Tibial nerve (tissue), 4 donors: ENCODE measurements around the gene OGN. TPM values are rescaled to one million over a fixed set of nuclear protein-coding genes. Genes with fewer than 3 reads are reported as not detected.

Source experiments
- DNase-seq, 2 donors: peaks; one replicate each; pipeline ENCODE4 v3.0.0-alpha.2; 2019; ENCODE audit warnings: low spot score in 2 of 2
- H3K27ac ChIP-seq, 4 donors: fragments of 200-600 bp; sonication (generic) in 3 of 4; one replicate each; pipeline ENCODE4 v1.5.1; 2017 to 2019; ENCODE audit warnings: mild to moderate bottlenecking in 1 of 4
- H3K27me3 ChIP-seq, 2 donors: fragments of 200-600 bp; sonication (generic) in 1 of 2; one replicate each; pipeline versions ENCODE4 v1.5.1 to v1.6.0; 2017 to 2019
- H3K36me3 ChIP-seq, 3 donors: fragments of 200-600 bp; sonication (generic); one replicate each; pipeline ENCODE4 v1.5.1; 2018 to 2019
- H3K4me1 ChIP-seq, 4 donors: fragments of 200-600 bp; sonication (generic) in 3 of 4; one replicate each; pipeline ENCODE4 v1.5.1; 2017 to 2019
- H3K4me3 ChIP-seq, 4 donors: fragments of 200-600 bp; sonication (generic) in 3 of 4; one replicate each; pipeline ENCODE4 v1.5.1; 2017 to 2019; ENCODE audit warnings: mild to moderate bottlenecking in 1 of 4, moderate library complexity in 1 of 4
- H3K9me3 ChIP-seq, 4 donors: fragments of 200-600 bp; sonication (generic) in 3 of 4; one replicate each; pipeline ENCODE4 v1.5.1; 2017 to 2019
- EP300 ChIP-seq, 2 donors: sonication (generic); formaldehyde crosslinking; IDR thresholded peaks; one replicate each; pipeline ENCODE4 v1.6.1; 2017; ENCODE audit warnings: antibody characterized with exemption in 2 of 2, mild to moderate bottlenecking in 1 of 2
- POLR2A ChIP-seq, 2 donors: fragments of 450-650 bp; IDR thresholded peaks; one replicate each; pipeline ENCODE4 v1.6.1; 2017; ENCODE audit warnings: antibody characterized with exemption in 2 of 2, mild to moderate bottlenecking in 2 of 2, moderate library complexity in 2 of 2
- WGBS, 2 donors: methylation state at CpG; one replicate each; pipeline ENCODE4 v1.1.5; 2018; 5-methylcytosine and 5-hydroxymethylcytosine counted together
- total RNA-seq, 4 donors: library from RNA; depleted of rRNA; stranded (reverse); fragments of >200 nt; gene quantifications; one replicate each; pipeline ENCODE4 v1.1.0, GENCODE V29; 2016
- TF ChIP-seq, protein P1 (sequence below), 5 experiments: fragments of 200-600 bp in 3 of 5; fragments of 450-650 bp in 2 of 5; sonication (generic) in 3 of 5; IDR thresholded peaks; one replicate each; pipeline ENCODE4 v1.5.1; 2016 to 2019; ENCODE audit warnings: antibody characterized with exemption in 5 of 5, mild to moderate bottlenecking in 3 of 5, moderate library complexity in 2 of 5

Gene OGN
- total RNA-seq, 4 donors from 2014 or later = 4.2 to 33.9 (median 18.4) TPM

DNA sequence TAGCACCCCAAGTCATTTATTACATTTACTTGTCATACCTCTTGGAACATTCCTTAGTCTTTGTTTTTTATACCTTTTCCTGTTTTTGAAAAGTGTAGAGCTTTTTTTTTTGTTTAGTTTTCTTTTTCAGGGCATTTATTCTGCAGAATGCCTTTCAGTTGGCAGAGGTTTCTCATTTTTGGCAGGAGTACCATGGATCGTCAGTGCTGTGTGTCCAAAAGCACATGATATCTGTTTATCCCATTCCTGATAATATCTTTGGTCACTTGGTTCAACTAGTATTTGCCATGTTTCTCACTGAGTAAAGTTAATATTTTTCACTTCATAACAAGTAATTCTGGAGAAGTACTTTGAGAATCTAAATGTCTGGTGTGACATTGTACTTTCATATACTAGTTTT is 10.7 kb downstream of the OGN start:
- H3K4me1 ChIP-seq = no peaks in the 10 kb centered on the region
- H3K4me3 ChIP-seq = no peak overlapping the region
- no peak for TF ChIP-seq EP300 (IDR thresholded peaks at IDR 0.05)
- TF ChIP-seq, protein P1, sequence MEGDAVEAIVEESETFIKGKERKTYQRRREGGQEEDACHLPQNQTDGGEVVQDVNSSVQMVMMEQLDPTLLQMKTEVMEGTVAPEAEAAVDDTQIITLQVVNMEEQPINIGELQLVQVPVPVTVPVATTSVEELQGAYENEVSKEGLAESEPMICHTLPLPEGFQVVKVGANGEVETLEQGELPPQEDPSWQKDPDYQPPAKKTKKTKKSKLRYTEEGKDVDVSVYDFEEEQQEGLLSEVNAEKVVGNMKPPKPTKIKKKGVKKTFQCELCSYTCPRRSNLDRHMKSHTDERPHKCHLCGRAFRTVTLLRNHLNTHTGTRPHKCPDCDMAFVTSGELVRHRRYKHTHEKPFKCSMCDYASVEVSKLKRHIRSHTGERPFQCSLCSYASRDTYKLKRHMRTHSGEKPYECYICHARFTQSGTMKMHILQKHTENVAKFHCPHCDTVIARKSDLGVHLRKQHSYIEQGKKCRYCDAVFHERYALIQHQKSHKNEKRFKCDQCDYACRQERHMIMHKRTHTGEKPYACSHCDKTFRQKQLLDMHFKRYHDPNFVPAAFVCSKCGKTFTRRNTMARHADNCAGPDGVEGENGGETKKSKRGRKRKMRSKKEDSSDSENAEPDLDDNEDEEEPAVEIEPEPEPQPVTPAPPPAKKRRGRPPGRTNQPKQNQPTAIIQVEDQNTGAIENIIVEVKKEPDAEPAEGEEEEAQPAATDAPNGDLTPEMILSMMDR (IDR thresholded peaks at IDR 0.05) = no peak
- H3K36me3 ChIP-seq = peaks cover 0 to 11% (median 0%) of the 10 kb centered on the region in 3 donors
- H3K27ac ChIP-seq = peak overlapping the region in 1 of 4 donors; percentile 0
- H3K27me3 ChIP-seq = no peaks in the 10 kb centered on the region
- 29 to 34% methylated on average over 1 of the region's 1 CpG for WGBS, 2 donors
- no peak for DNase-seq
- no peaks in the 10 kb centered on the region for H3K9me3 ChIP-seq

DNA sequence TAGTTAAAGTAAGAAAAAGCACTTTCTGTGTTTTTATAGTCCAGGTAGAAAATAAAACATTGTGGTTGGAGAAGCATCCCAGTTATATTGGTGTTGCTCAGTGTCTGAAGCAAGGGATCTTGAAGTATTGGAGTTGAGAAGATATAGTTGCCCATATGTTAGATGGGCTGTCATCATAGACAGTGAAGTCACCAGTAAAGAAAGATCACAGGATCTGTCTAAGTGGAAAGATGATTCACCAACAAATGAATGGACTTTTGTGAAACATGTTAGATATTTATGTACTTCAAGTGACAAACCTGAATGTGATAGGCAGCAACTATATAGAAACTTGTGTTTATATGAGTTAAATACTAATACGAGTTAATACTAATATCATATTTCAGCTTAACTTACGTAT is 11.7 kb downstream of the OGN start:
- TF ChIP-seq EP300 (IDR thresholded peaks at IDR 0.05) (no peak), POLR2A (IDR thresholded peaks at IDR 0.05) (no peak)
- TF ChIP-seq, protein P1 (IDR thresholded peaks at IDR 0.05) = no peak
- Histone ChIP-seq H3K27me3 (no peaks in the 10 kb centered on the region), H3K4me3 (no peak overlapping the region), H3K36me3 (peaks cover 0 to 8% (median 0%) of the 10 kb centered on the region in 3 donors), H3K9me3 (no peaks in the 10 kb centered on the region), H3K27ac (no peak overlapping the region), H3K4me1 (no peaks in the 10 kb centered on the region)
- no peak for DNase-seq
- 85% methylated on average over 2 of the region's 2 CpGs for WGBS, 2 donors

DNA sequence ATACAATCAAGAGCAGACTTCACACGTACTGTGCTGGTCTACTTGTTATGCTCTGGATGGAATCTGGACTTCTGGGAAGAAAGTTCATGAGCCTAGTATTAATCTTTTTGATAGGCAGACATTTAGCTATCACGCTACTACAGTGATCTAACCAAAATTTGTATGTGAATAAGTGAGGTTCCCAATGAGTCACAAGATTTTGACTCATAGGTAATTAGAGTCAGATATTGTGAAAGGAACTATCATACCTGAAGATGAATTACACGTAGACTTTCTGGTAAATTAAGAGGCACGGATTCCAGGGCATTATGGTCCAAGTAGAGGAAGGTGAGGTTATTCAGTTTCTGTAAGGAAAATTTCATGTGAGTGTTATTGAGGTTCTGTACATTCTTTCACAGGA is 18.4 kb downstream of the OGN start:
- Histone ChIP-seq H3K27me3 (no peaks in the 10 kb centered on the region), H3K9me3 (no peaks in the 10 kb centered on the region), H3K4me3 (no peak overlapping the region), H3K36me3 (no peaks in the 10 kb centered on the region), H3K4me1 (peaks cover 0 to 6% (median 0%) of the 10 kb centered on the region in 4 donors), H3K27ac (peak overlapping the region in 2 of 4 donors; percentile 42 to 52)
- 88 to 89% methylated on average over 4 of the region's 4 CpGs for WGBS, 2 donors
- no peak for DNase-seq
- TF ChIP-seq EP300 (IDR thresholded peaks at IDR 0.05) (no peak), POLR2A (IDR thresholded peaks at IDR 0.05) (no peak)
- TF ChIP-seq, protein P1 (IDR thresholded peaks at IDR 0.05) = no peak

DNA sequence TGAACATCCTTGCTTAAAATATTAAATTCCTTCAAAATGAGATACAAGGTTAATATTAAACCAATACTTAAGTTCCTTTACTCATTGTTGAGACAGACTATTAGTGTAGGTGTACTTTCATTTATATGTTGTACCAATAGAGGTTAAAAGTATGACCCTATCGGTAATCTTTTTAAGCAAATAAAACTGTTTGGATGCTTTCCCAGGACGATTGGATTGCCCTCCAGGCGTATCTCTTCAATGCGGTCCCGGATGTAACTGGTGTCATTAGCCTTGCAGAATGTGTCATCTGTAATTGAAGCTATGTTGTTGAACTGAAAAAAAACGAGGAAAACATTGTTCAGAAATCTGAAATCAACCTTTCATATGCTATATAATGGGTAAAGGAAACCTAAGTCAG is 18.9 kb downstream of the OGN start:
- Histone ChIP-seq H3K27me3 (no peaks in the 10 kb centered on the region), H3K4me3 (no peak overlapping the region), H3K9me3 (no peaks in the 10 kb centered on the region), H3K36me3 (no peaks in the 10 kb centered on the region), H3K4me1 (peaks cover 0 to 6% (median 0%) of the 10 kb centered on the region in 4 donors), H3K27ac (peak overlapping the region in 2 of 4 donors; percentile 42 to 52)
- 51 to 53% methylated on average over 6 of the region's 6 CpGs for WGBS, 2 donors
- TF ChIP-seq POLR2A (IDR thresholded peaks at IDR 0.05) = no peak
- TF ChIP-seq EP300 (IDR thresholded peaks at IDR 0.05) = no peak
- TF ChIP-seq, protein P1 (IDR thresholded peaks at IDR 0.05) = no peak
- no peak for DNase-seq

DNA sequence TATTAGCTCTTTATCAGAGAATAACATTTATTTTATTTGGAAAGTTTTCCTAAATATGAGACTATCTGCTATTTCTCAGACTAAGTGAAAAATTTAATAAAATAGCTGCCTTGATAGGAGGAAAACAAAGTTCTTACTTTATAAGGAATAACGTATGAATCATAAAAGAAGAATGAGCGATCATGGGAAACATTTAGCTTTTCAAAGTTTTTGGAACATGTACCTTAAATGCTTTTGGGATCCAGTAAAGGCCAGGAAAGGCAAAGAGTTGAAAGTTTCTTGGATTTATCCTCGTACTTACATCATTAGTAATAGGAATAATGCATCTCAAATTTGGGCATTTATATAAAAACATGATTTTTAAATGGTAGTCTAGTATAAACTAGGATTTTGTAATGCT is 19.4 kb downstream of the OGN start:
- Histone ChIP-seq H3K9me3 (no peaks in the 10 kb centered on the region), H3K36me3 (no peaks in the 10 kb centered on the region), H3K27me3 (no peaks in the 10 kb centered on the region), H3K4me3 (no peak overlapping the region), H3K4me1 (peaks cover 0 to 6% (median 0%) of the 10 kb centered on the region in 4 donors), H3K27ac (peak overlapping the region in 2 of 4 donors; percentile 42 to 52)
- TF ChIP-seq POLR2A (IDR thresholded peaks at IDR 0.05) (no peak), EP300 (IDR thresholded peaks at IDR 0.05) (no peak)
- TF ChIP-seq, protein P1 (IDR thresholded peaks at IDR 0.05) = no peak
- no peak for DNase-seq
- 53 to 59% methylated on average over 3 of the region's 3 CpGs for WGBS, 2 donors
